Activated T-helper 17 cell treated with anti-CD3 and anti-CD28 coated beads, Interleukin-2, amount 50 U/mL, for 72 hours (primary cell): ENCODE measurements around the gene NME8. TPM values are rescaled to one million over a fixed set of nuclear protein-coding genes. Genes with fewer than 3 reads are reported as not detected.

Experiments used
- ATAC-seq: fragments of 150-1000 bp; cut with Tn5 transposase; replicated peaks from 2 replicates; pipeline ENCODE4 v1.10.0; 2021; ENCODE audit warnings: mild to moderate bottlenecking, moderate library complexity
- H3K27ac Mint-ChIP-seq: one replicate; pipeline ENCODE4 v1.8.0; 2022; ENCODE audit warnings: mixed read lengths
- H3K27me3 Mint-ChIP-seq: one replicate; pipeline ENCODE4 v1.8.0; 2022; ENCODE audit warnings: mixed read lengths
- H3K36me3 Mint-ChIP-seq: one replicate; pipeline ENCODE4 v1.8.0; 2022; ENCODE audit warnings: low read depth, mild to moderate bottlenecking, mixed read lengths
- H3K4me1 Mint-ChIP-seq: one replicate; pipeline ENCODE4 v1.8.0; 2022; ENCODE audit warnings: mixed read lengths
- H3K4me3 Mint-ChIP-seq: one replicate; pipeline ENCODE4 v1.8.0; 2022; ENCODE audit warnings: mild to moderate bottlenecking, mixed read lengths
- H3K9me3 Mint-ChIP-seq: one replicate; pipeline ENCODE4 v1.8.0; 2022; ENCODE audit warnings: mixed read lengths
- total RNA-seq, 2 donors: library from RNA; stranded (reverse); gene quantifications; one replicate each; pipeline ENCODE4 v1.2.3, GENCODE V29; 2022

The NME8 gene
- total RNA-seq, 2 donors from 2014 or later = not detected

DNA sequence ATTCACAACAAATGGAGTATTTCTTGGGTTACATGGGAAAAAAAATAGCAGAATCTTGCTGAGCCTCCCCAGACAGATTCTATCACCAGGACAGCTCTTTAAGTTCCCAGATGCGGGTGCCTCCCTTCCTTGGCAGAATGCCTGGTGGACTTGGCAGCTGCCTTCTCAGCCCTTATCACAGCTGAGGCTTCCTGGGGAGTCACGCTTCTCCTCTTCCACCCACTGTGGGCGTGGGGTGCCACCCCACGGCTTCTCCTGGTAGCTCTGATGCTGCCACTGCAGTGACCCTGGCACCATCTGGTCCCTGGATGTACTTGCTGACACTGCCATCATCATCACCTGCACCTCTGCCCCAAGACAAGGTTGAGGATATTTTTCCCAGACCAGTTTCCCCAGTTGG, 16.2 kb upstream of the NME8 start:
- no peak overlapping the region for H3K27ac Mint-ChIP-seq
- no peaks in the 10 kb centered on the region for H3K36me3 Mint-ChIP-seq
- ATAC-seq = no peak

DNA sequence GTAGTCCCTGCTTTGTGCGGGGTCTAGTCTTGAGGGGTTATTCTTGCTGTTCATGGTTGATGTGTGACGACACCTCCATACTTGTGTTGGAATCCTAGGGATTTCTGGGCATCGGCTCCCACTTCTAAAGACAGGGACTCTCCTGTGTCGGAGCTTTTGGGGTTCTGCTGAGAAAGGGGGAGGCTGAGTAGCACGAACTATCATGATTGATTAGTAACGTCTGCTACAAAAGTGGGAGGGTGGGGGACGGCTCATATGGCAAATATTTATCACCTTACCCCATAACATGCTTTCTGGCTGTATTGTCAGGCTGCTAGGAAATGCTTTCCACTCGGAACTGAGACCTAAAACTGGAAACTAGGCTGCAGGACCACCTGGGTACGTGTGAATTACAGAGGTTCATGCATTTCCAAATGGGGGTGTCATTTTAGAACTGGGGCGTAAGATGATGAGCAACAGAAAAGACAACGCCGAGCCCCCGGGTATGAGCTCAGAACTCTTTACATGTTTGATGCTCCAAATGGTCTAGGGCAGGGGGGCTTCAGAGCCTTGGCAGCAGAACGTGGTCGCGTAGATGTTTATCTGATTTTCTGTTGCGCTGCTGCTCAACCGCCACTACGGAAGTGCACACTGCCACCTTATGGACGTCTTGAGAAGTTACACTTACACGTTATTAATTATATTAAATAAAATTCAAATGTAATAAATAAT, 15.1 kb upstream of the NME8 start:
- H3K4me3 Mint-ChIP-seq = peak overlapping the region; percentile 56
- H3K27ac Mint-ChIP-seq = no peak overlapping the region
- no peak for ATAC-seq
- H3K4me1 Mint-ChIP-seq = no peaks in the 10 kb centered on the region
- no peaks in the 10 kb centered on the region for H3K9me3 Mint-ChIP-seq
- no peaks in the 10 kb centered on the region for H3K36me3 Mint-ChIP-seq
- H3K27me3 Mint-ChIP-seq = peaks cover 8% of the 10 kb centered on the region

More for the DNA sequence above, 16.2 kb upstream of the NME8 start:
- Mint-ChIP-seq H3K4me1 (no peaks in the 10 kb centered on the region), H3K27me3 (peaks cover 8% of the 10 kb centered on the region), H3K9me3 (no peaks in the 10 kb centered on the region), H3K4me3 (no peak overlapping the region)

DNA sequence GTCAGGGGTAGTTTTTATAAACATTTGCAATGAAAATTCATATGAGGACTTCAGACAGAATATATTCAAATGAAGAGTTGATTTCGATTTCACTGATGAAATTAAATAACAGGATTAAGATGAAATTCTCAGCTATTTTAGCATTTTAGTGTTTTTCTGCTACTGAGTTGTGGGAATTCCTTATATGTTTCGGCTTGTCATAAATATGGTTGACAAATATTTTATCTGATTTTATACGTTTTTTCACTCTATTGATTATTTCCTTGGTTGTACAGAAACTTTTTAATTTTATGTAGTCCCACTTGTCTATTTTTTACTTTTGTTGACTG, 14.6 kb upstream of the NME8 start:
- H3K27me3 Mint-ChIP-seq = peaks cover 8% of the 10 kb centered on the region
- no peak for ATAC-seq
- no peaks in the 10 kb centered on the region for H3K36me3 Mint-ChIP-seq
- no peak overlapping the region for H3K27ac Mint-ChIP-seq
- no peaks in the 10 kb centered on the region for H3K9me3 Mint-ChIP-seq
- peak overlapping the region; percentile 56 for H3K4me3 Mint-ChIP-seq
- no peaks in the 10 kb centered on the region for H3K4me1 Mint-ChIP-seq

DNA sequence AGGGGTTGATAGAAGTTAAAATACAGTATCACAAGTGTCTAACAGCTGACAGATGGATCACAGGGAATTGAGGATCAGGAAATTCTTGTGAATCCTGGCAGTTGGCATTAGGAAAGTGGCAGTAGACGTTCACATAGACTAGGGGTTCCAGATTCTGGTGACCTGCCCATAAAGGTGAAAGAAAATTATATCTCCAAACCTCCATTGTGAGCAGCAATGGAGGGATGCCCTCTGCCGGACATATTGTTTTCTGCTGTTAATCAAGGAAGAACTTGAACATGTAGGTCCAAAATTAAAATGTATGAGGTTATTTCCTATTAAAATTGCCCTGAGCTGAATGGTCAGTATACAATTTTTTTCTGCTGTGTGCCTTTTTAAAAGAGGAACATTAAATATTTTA, 5.1 kb downstream of the NME8 start:
- Mint-ChIP-seq H3K27ac (no peak overlapping the region), H3K9me3 (no peaks in the 10 kb centered on the region), H3K4me3 (no peak overlapping the region), H3K4me1 (no peaks in the 10 kb centered on the region), H3K27me3 (peaks cover 5% of the 10 kb centered on the region), H3K36me3 (no peaks in the 10 kb centered on the region)
- ATAC-seq = no peak

DNA sequence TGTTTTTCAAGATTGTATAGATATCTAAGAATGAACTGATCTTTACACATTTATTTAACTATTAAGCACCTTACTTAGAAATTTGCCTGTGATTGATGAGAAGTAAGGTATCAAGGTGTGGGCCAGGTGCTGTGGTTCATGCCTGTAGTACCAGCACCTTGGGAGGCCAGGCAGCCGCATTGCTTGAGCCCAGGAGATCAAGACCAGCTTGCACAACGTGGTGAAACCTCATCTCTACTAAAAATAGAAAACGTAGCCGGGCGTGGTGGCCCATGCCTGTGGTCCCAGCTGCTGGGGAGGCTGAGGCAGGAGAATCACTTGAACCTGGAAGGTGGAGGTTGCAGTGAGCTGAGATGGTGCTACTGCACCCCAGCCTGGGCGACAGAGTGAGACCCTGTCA, 33.7 kb downstream of the NME8 start:
- H3K4me3 Mint-ChIP-seq = no peak overlapping the region
- no peak overlapping the region for H3K27ac Mint-ChIP-seq
- H3K27me3 Mint-ChIP-seq = peaks cover 7% of the 10 kb centered on the region
- ATAC-seq = no peak
- no peaks in the 10 kb centered on the region for H3K4me1 Mint-ChIP-seq
- no peaks in the 10 kb centered on the region for H3K9me3 Mint-ChIP-seq
- no peaks in the 10 kb centered on the region for H3K36me3 Mint-ChIP-seq

DNA sequence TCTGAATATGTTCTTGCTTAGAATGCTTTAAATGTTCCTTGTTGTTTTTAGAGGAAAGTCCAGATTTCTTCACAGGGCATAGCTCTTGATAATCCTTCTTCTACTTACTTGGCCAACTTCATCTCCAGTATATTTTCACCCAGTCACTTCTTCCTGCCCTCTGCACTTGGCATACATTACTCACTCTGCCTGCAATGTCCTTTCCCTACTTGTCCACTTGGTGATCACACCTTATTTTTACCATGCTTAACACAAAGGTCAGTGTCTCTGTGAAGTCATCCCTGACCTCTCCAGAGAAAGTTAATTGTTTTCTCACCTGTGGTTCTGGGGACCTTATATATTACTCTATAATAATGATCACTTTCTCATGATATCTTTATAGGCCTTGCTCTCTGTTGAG, 45.0 kb downstream of the NME8 start:
- Mint-ChIP-seq H3K36me3 (no peaks in the 10 kb centered on the region), H3K9me3 (peaks cover 5% of the 10 kb centered on the region), H3K4me1 (no peaks in the 10 kb centered on the region), H3K4me3 (no peak overlapping the region), H3K27ac (no peak overlapping the region), H3K27me3 (peaks cover 19% of the 10 kb centered on the region)
- no peak for ATAC-seq

DNA sequence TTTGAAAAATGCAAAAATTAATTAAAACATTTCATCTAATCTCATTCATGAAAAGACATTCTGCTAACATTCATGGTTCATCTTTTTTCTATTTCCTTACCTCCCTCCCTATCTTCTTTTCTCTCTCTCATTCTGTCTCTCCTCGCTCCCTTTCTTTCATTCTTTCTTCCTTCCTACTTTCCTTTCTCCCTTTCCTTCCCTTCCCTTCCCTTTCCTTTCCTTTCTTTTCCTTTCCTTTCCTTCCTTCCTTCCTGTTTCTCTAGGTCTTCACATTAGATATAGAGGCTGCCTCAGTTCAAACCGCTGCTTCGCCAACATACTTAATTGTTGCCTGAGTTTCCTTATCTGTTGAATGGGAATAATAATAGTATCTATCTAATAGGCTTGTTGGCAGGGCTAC, 46.3 kb downstream of the NME8 start:
- no peak overlapping the region for H3K4me3 Mint-ChIP-seq
- peaks cover 5% of the 10 kb centered on the region for H3K9me3 Mint-ChIP-seq
- no peak for ATAC-seq
- H3K36me3 Mint-ChIP-seq = no peaks in the 10 kb centered on the region
- H3K27ac Mint-ChIP-seq = no peak overlapping the region
- H3K4me1 Mint-ChIP-seq = no peaks in the 10 kb centered on the region
- H3K27me3 Mint-ChIP-seq = peaks cover 20% of the 10 kb centered on the region

DNA sequence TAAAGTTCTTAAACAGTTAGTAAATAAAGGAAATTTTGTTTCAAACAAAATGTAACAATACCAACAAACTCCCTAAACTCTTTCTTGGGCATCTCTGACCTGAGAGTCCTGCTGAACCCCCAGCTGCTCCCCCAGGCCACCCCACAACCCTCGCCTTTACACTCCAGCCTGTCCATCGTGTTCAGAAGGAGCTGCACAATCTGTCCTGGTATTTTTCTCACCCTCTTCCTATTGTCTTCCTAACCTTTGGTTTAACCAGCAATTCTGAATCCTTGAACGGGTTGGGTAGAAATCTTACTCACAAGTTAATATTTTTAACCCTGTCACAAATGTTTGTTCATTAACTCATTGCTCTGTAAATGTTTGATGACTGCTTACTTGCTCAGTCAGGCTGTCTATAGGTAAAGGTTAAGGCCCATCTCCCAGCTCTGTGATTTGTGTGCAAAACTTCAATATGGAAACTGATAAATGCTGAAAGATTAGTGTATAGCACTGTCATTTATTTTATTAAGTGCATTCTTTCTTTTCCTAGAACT, 51.4 kb downstream of the NME8 start:
- H3K27ac Mint-ChIP-seq = no peak overlapping the region
- H3K27me3 Mint-ChIP-seq = peaks cover 10% of the 10 kb centered on the region
- no peaks in the 10 kb centered on the region for H3K36me3 Mint-ChIP-seq
- H3K9me3 Mint-ChIP-seq = no peaks in the 10 kb centered on the region
- ATAC-seq = no peak
- H3K4me1 Mint-ChIP-seq = no peaks in the 10 kb centered on the region
- H3K4me3 Mint-ChIP-seq = no peak overlapping the region

DNA sequence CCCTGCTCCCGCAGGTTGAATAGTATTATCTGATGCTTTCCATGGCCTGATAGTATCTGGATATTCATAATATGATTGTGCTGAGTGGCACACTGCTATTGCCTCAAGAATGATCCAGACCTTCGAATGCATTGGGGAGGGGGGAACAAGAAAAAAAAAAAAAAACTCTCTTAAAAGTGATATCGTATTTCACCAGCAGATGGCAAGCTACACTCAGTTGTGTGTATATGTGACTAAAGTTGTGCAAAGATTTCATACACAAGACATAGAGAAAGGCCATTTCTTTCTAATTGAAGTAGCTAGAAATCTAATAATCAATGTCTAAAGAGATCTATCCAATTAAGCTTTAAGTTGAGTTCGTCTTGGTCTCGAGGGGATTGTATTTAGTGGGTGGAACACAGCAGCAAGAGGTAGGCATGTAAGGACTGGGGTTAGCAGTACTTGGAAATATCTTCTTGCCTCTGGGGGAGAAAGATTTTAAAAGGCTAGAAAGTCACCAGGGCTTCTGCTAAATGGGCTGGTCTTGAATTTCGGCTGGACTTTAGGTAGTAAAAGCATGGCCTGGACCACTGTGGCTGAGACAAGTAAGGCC, 52.9 kb downstream of the NME8 start:
- H3K36me3 Mint-ChIP-seq = no peaks in the 10 kb centered on the region
- no peaks in the 10 kb centered on the region for H3K9me3 Mint-ChIP-seq
- H3K27me3 Mint-ChIP-seq = peaks cover 12% of the 10 kb centered on the region
- ATAC-seq = no peak
- no peak overlapping the region for H3K4me3 Mint-ChIP-seq
- no peak overlapping the region for H3K27ac Mint-ChIP-seq
- H3K4me1 Mint-ChIP-seq = no peaks in the 10 kb centered on the region

DNA sequence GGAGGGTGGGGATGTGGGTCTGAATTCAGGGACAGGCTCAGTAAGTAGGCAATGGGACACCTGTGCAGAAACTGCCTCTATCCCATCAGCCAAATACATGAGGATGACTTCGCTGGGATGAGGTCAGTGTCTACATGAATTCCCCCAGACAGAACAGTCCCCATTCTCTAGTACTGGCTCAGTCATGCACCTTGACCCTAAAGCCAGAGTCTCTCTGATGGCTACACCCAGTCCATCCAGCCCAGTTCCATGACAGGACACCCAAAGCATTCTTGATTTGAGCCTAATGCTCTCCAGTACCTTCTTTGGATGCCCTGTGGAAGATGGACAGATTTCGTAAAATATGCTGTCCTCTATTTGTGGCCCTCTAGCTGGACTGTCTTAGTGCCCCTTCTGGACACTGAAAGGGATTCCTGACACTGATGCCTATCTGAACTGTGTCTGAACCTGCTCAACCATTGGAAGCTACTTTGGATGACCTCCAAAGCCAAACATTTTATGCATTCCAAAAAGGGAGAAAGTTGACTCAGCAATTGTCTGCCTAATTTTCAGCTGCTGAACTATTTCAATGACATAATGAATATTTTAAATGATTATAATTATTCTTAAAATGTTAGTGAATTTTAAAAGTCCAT, 53.6 kb downstream of the NME8 start:
- no peaks in the 10 kb centered on the region for H3K4me1 Mint-ChIP-seq
- no peaks in the 10 kb centered on the region for H3K36me3 Mint-ChIP-seq
- no peak overlapping the region for H3K27ac Mint-ChIP-seq
- peaks cover 12% of the 10 kb centered on the region for H3K27me3 Mint-ChIP-seq
- no peaks in the 10 kb centered on the region for H3K9me3 Mint-ChIP-seq
- H3K4me3 Mint-ChIP-seq = no peak overlapping the region
- ATAC-seq = no peak

DNA sequence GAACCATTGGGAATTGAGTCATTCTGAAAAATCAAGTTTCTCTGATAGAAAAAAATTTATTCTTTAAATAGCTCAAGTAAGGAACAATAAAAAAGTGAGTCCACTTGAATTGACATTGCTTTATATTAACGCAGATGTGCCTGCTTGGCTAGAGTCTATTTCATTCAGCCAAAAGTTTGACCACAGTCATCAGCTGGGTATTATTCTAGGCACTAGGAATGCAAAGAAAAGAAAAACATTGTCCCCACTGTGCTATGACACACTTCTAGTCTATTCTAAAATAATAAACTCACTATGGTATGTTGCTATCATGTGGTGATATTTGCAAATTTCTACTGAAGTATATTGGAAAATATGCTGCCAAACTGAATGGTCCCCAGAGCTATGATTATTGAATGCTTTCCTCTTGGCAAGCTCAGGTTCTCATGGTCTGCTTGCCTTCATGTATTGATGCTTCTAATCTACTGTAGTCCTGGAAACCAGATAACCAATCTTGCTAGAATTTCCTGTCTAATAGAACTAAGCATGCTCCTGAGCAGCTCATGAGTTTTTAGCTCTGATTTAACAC, 59.9 kb downstream of the NME8 start:
- no peaks in the 10 kb centered on the region for H3K4me1 Mint-ChIP-seq
- H3K4me3 Mint-ChIP-seq = no peak overlapping the region
- peaks cover 13% of the 10 kb centered on the region for H3K27me3 Mint-ChIP-seq
- no peak overlapping the region for H3K27ac Mint-ChIP-seq
- ATAC-seq = no peak
- no peaks in the 10 kb centered on the region for H3K36me3 Mint-ChIP-seq
- H3K9me3 Mint-ChIP-seq = no peaks in the 10 kb centered on the region

DNA sequence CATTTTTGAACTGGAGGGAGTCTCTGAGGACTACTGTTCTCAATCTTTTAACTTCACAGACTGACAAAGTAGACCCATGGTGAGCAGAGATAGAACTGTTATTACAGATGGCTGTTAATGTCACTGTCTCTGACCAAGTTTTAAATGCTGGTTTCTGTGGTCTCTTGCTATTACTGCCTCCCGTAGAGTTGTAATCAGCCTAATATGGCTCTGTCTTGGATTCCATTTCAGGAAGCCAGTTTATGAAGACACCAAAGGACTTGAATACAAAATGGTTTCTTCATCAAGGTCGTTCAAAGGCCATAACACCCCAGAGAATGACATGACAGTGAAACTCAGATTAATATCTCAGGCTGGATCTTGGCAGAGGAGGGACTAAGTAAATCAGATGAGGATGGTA, 64.4 kb downstream of the NME8 start:
- no peak for ATAC-seq
- H3K27me3 Mint-ChIP-seq = peaks cover 27% of the 10 kb centered on the region
- no peak overlapping the region for H3K27ac Mint-ChIP-seq
- no peak overlapping the region for H3K4me3 Mint-ChIP-seq
- no peaks in the 10 kb centered on the region for H3K4me1 Mint-ChIP-seq
- no peaks in the 10 kb centered on the region for H3K9me3 Mint-ChIP-seq
- H3K36me3 Mint-ChIP-seq = no peaks in the 10 kb centered on the region

DNA sequence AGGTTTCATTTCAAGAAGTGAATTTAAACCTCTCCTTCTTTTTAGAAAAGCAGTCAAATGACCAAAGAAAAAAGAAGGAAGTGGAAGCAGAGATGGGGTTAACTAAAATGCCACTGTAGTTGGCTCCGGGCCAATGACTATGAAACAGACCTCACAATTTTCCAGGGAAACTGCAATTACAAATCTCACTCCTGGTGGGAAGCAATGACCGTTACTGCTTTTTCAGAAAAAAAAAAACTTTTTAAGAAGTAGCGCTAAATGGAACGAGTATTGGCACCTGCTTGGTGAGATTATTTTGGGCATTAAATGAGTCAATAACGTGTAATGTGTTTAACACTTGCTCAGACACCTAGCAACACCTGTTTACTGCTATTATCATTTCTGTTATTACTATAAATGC, 67.0 kb downstream of the NME8 start:
- H3K4me3 Mint-ChIP-seq = no peak overlapping the region
- no peak for ATAC-seq
- H3K36me3 Mint-ChIP-seq = no peaks in the 10 kb centered on the region
- no peak overlapping the region for H3K27ac Mint-ChIP-seq
- H3K4me1 Mint-ChIP-seq = peaks cover 3% of the 10 kb centered on the region
- H3K9me3 Mint-ChIP-seq = no peaks in the 10 kb centered on the region
- peaks cover 50% of the 10 kb centered on the region for H3K27me3 Mint-ChIP-seq

DNA sequence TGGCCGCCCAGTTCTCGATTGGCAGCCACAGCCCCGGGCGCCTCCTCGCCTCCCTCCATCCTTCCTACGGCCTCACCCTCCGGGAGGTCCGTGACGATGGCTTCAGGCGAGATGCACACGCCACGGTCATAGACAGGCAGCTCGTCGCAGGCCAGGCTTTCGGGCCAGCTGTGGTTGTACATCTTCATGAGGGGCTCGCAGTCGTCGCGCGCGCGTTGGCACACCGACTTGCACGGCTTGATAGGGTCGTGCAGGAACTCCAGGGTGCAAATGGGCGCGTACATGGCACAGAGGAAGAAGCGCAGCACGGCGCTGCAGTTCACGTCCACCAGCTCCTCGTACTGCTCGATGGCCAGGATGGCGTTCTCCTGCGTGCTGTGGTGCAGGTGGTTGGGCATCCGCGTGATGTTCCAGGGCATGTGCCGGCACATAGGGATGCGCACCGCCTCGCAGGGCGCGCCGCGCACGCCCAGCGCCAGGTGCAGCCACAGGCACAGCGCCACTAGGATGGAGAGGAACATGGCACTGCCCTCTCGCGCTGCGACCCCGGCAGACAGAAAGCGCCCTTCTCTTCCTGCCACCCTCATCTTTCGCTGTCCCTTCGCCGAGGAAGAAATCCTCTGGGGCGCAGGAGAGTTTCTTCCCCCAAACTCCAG, 67.7 kb downstream of the NME8 start:
- H3K4me3 Mint-ChIP-seq = no peak overlapping the region
- no peak for ATAC-seq
- no peaks in the 10 kb centered on the region for H3K36me3 Mint-ChIP-seq
- peaks cover 46% of the 10 kb centered on the region for H3K27me3 Mint-ChIP-seq
- H3K4me1 Mint-ChIP-seq = peaks cover 3% of the 10 kb centered on the region
- no peaks in the 10 kb centered on the region for H3K9me3 Mint-ChIP-seq
- H3K27ac Mint-ChIP-seq = no peak overlapping the region
